ENCODE measurements around the gene GOLGA8B.
"Not testable (repeated sequence)": the region's sequence is repeated elsewhere in the genome, so short reads cannot be mapped to it uniquely, and the experiment has no call there.

GOLGA8B gene

GRCh38 chr15:34555162-34555561, 28.3 kb downstream of the GOLGA8B start:
- DNase-seq = not testable (repeated sequence)

GRCh38 chr15:34554716-34555115, 28.7 kb downstream of the GOLGA8B start:
- not testable (repeated sequence) for DNase-seq

GRCh38 chr15:34554126-34554525, 29.3 kb downstream of the GOLGA8B start:
- not testable (repeated sequence) for DNase-seq

GRCh38 chr15:34550129-34550528, 33.3 kb downstream of the GOLGA8B start:
- not testable (repeated sequence) for DNase-seq

- DNase-seq = not testable (repeated sequence)
These were observed 34.1 kb downstream of the GOLGA8B start for GRCh38 chr15:34549381-34549809.

- not testable (repeated sequence) for DNase-seq
These were observed 39.4 kb downstream of the GOLGA8B start for GRCh38 chr15:34543860-34544649.

- not testable (repeated sequence) for DNase-seq
These were observed 47.6 kb downstream of the GOLGA8B start for GRCh38 chr15:34535857-34536256.

Measured in NCI-H446 (cell line).